HG02623 (cell line): ENCODE results near the gene CD200R1L.

Source experiments
- ATAC-seq: cut with Tn5 transposase; IDR thresholded peaks from one replicate; pipeline ENCODE4 v1.9.1; 2021; ENCODE audit warnings: moderate library complexity; ENCODE audit not compliant: unreplicated experiment

Gene CD200R1L

DNA sequence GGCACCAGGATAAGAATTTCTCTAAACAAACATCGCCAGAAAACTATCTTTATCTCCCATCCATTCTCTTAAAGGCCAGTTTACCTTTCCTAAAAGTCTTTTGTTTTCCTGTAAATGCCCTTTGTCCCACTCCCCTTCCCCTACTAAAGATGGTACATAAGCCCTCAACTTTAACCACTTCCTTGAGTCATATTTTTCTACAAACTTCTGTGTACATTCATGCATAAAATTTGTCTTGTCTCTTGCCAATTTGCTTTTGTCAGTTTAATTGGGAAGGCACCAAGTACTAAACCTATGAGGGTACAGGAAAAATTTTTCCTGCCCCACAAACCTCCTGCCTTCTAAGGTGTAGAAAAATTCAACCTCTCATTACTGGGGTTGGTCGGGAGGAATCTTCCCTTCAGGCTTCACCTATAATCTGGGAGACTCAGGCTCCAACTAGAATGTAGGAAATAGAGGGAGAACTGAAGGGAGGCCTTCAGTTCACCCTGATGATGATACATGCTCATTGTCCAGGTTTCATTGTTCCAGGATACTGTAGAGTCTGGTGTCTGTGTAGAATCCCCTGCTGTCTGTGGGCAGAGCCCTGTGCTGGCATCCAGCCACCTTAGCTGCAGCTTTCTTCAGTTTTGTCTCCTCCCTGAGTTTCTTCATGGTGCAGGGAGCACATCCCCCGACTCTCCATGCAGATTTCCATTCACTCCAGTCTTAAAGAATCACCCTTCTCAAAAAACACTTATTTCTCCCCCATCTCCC is 53.2 kb downstream of the CD200R1L start:
- no peak for ATAC-seq

DNA sequence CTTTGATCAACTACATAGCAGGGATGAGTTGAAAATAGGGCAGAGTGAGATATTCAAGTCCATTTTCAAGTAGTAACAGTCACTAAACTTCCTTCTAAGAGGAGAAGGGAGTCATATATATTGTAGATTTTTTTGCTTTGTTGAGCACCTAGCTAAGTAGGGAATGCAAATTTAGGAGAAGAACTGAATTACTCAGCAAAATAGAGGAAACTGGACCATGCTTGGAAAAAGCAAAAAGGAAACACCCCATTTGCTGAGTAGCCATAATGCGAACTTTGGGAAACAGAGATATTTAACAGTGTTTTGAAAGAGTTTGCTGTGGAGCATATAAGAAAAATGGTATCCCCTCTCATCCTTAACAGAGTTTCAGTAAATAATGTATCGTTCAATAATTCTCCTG is 54.9 kb downstream of the CD200R1L start:
- no peak for ATAC-seq

DNA sequence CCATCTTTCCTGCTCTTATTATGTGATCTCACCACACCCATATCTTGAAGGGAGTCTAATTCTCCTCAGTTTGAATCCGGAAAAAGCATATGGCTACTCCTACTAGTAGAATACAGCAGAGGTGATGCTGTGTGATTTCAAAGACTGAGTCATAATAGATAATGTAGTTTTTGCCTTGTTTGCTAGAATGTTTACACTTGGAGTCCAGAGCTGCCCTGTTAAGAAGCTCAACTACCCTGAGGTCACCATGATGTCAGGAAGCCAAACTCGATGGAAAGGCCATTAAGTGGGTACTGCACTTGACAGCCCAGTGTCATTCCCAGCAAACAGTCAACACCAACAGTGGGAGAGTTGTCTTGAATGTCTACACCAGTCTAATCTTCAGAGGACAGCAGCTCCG is 56.9 kb downstream of the CD200R1L start:
- no peak for ATAC-seq

DNA sequence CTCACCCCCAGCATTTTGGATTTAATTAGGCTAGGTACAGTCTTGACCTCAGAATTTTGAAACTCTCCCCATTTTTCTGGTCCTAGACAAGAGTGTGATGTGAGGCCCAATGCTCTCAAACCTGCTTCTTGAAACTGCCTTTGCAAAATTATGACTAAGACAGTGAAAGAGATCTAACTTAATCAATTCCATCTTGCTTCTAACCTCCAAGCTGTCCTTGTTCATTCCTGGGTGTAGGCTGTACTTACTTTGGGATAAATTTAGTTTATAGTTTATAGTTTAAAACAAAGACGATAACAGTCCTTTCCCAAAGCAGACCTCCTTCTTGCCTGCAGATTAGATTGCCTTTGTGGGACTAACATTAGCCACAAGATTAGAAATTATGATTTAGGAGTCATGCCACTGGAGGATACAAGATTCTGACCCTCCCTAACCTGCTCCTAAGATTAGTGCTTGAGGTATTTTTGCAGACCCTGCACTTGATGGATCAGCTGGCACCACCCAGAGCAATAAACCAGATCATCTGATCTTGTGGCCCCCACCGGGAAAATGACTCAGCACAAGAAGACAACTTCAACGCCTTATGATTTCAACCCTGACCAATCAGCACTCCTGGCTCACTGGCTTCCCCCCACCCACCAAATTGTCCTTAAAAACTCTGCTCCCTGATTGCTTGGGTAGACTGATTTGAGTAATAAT is 59.6 kb downstream of the CD200R1L start:
- no peak for ATAC-seq

DNA sequence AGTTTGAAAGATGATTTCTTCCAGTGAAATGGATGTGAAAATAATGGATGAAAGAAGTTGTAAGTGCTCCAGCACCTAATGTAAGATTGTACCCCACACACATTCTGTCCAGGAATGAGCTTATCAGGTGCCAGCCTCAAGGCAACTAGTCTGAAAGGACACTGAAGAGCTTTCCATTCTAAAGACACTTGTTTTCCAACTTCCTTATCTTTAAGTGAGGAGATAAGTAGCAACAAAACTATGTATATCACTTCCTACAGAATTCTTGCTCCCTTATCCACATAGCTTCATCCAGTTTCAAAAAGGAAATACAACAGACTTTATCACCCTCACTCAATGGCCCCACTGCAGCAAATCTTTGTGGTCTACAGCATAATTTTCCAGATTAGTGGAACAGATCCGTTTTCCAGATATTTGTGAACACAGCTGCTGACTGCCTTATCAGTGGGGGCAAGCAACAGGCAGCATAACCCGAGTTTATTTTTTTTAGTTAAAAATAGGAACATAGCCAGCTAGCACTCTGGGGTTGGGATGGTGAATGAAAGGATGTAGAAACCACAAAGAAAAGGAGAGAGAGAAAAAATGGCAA is 60.6 kb downstream of the CD200R1L start:
- no peak for ATAC-seq

DNA sequence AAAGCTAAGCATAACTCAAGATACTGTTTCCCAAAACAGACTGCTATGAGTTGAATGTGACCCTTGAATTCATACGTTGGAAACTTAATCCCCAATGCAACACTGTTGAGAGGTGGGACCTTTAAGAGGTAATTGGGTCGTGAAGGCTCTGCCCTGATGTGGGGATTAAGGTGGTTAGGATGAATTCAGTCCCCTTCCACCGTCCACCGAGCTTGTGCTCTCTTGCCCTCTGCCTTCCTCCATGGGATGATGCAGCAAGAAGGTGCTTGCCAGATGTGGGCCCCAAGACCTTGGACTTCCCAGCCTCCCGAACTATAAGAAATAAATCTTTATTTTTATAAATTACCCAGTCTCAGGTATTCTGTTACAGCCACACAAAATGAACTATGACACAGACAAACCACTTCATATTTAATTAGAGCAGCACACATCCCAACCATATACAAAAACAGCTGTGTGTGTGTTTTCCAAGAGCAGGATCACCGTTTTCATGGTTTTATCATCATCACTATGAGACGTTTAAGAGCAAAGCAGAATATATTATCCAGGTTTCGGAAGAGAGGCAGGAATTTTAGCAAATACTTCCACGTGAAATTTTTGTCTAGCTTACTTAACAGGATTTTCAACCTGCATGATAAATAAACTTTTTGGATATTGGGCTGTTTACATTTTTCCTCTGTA is 61.2 kb downstream of the CD200R1L start:
- no peak for ATAC-seq

DNA sequence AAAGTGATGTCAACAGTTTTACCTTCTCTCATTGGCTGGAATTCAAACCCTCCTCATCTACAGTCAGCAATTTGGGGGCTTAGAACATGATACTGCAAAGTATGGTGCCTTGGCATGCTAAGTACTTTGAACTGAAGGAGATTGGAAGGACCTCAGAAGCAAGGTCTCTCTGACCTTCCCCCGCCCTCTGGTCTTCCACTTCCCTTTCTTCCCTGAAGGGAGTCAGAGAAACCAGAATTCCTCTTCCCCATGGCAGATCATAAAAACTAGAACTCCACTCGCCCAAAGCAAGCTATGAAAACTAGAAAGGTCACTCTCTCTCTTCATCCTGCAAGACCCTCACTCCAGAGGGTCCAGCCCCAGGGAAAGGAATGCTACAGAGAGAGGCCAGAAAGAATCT is 64.2 kb downstream of the CD200R1L start:
- ATAC-seq: no peak

DNA sequence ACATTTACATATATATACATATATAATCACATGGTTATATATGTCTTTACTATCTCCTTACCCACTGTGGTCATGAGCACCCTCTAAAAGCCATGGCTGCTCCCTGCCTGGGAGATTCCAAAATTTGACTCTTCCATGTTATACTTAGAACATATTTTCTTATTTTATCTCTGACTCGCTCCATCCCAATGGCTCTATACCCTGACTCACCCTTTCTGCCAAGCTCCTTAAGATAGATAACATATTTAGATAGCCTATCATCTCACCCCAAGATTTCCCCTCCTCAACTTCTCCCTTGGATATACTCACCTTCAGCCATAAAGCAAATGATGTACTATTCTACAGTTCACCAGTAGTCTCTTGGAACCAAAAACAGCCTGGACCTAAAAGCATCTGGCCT is 65.1 kb downstream of the CD200R1L start:
- no peak for ATAC-seq

DNA sequence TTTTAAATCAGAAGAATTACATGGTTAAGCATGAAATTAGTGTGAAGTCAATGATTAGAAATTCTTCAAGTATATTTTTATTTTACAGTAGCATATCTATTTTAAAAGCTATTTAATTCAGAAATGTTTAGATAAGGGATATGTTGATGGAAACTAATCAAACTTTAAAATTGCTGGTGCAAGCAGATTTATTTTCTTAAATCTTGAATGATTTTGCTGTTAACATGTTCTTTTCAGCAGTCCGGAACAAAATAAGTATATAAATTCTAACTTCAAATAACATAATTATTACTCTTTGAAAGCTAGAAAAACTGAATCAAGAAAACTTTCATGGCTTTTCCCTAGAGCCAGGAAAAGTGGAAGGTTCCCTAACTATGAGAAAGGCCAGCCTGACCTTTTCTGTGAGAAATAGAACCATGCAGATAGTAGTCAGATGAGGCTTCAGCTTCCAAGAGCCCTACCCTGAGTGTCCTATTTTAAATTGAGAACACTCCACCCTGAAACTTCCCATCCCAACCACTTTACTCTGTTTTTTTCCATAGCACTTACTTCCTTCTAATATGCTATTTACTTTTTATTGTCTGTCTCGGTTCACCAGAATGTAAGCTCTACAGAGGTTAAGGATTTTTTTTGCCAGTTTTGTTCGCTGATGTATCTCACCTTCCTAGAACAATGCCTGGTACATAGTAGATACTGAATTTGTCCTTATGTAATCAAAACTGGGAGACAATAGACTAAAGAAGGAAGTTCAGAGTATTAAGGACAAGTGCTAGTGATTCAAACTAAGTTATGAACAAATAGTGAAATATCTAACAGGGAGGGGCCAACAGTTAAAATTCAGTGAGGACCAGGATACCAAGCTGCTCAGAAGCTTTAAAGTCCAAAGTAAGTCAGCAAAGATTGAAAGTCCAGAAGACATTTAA is 66.8 kb downstream of the CD200R1L start:
- ATAC-seq: no peak

DNA sequence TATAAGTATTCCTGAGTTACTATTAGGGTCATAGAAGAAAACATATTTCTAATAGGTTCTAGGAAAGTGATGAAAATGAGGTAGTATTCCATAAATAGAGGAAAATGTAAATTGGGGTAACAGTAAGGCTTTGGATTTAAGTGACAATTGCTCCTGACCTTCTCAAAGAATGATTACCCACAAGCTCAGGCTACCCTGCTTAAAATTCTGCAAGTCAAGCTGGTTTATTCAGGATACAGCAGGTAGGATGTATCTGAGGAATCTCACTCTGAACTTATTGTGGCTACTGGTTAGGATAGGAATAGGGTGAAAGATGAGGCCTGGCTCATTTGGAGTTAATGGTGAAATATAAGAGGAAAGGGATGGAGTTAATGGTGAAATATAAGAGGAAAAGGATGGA is 67.7 kb downstream of the CD200R1L start:
- ATAC-seq: no peak

DNA sequence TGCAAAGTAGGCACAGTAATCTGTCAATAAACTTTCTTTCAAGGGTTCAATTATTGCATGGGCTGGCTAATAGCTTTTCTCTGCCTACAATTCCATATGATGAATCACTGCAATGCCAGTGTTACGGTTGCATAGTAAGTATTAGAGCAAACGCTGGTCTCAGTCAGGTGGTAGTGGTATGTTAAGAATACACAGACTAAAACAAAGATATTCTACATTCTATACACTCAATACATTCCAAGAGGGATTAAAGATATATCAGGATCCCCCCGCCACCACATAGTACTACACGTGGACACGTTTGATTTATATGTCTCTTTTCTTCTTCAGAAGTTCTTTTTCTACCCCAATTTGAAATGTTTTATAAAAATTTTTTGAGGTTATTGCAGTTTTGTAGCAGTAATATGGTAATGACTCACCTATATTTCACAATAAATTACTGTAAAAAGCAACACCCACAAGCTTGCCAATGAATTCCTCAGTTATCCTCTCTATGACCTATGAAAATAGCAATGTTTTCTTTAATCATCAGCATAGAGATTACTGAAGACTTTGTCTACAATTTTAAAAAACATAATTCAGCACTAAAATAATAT is 68.2 kb downstream of the CD200R1L start:
- ATAC-seq: no peak

DNA sequence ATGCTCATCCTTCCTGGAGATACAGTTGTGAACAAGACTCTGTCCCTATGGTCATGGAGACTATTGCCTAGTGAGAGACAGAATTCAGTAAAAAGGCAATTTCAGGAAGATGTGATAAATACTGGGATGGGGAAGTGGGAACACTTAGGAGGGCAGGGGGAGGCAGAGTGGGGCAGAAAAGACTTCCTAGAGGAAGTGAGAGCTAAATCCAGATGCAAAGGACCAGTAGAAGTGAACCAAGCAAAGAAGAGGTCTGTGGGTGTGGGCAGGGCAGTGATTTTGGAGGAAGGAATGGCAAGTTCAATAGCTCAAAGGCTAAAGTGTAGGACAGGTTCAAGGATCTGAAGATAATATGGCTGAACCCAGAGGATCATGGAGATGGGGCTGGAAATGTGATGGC is 68.9 kb downstream of the CD200R1L start:
- no peak for ATAC-seq

DNA sequence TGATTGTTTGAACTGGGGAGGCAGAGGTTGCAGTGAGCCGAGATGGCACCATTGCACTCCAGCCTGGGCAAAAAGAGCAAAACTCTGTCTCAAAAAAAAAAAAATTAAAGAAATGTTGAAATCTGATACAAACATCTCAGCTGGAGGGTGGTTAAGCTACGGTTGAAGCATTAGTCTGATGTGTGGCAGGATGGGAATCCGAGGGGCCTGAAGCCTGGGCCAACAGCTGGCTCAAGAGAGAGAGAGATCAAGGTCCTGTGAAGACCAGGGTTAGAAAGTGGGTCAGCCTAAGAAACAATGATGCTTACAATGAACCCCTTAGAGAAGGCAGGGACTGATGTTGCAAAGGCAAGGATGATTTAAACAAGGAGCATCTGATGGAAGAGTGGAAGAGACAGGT is 69.8 kb downstream of the CD200R1L start:
- no peak for ATAC-seq

DNA sequence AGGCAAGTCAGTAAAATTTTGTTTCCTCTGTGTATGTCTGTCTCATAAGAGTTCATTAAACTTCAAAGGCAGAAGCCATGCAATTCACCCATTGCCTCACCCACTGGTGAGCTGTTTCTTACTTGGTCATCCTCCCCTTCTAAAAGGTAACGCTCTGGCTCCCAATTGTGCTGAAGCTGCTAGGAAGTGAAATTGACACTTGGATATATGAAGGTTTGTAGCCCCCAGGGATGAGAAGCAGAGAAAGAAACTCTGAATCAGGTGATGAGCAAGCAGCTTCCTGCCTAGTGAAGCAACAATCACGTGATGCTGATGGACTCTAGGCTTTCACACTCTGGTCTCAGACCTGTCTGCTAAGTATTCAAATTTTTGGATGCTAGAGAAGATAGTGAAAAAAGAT is 70.7 kb downstream of the CD200R1L start:
- no peak for ATAC-seq

DNA sequence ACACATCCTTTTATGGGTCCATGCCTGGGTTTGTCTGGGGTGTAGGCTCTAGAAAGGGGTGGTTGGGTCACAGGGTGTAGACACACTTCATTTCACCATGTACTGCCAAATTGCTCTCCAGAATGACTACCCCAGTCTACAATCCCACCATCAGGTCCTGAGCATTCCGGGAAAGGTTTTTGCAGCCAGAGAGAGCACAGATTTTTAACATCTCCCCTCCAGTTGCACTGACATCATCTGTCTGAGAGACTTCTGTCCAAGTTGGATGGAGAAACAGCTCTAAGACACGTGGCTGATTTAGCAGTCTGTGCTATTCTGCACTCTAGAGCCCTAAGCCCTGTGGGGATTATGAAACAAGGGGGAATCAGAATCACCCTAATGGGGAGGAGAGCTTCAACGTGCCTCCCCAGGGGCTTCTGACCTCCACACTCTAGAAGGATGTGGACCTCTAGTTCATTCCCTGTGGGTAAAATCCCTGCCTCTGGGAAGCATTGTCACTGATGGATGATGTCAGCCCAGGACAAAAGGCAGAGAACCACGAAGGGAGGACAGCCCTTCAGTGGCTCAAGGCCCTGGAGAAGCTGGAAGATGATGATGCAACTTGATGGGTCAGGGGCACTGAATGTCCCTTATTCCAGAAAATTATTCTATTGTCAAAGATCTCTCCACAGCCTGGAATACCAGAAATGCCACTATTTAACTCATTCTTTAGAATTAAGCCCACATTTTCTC is 71.5 kb downstream of the CD200R1L start:
- no peak for ATAC-seq

DNA sequence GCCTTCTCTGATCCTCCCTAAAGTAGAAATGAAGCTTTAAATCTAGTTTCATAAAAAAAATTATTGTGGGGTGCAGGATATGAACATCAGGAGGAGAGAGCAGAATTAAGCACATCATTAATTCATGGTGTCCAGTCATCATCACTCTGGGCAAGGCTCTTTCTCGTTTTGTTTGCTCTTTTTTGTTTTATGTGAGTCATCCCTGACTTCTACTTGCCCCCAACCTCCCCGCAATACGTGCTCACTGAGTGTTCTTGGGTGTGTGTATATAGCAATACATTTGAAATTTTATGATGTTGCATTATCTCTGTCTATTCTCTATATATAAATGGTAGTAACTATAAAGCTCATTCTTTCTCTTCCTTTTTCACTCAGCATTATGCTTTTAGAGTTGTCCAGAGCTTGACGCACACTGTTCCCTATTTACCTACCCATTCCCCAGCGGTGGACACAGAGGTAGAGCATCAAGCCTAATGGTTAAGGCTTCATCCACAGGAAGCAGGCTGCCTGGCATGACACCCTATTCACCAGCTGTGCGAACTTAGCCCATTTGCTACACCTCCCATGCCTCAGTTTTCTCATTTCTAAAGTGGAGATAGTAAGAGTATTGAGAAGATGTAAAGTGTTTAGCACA is 72.3 kb downstream of the CD200R1L start:
- ATAC-seq: no peak

DNA sequence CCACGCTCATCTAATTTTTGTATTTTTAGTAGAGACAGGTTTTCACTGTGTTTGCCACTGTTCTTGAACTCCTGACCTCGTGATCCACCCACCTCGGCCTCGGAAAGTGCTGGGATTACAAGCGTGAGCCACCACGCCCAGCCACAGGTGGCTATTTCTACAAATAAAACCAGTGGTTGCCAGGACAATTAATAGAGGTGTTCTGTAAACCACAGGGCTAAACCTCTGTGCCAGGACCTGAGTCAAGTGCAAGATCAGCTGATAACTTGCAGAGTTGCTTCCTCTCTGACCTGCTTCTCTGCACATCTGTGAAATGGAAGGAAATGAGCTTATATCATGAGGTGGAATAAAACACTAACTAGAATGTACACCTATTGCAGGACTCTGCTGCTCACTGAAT is 72.8 kb downstream of the CD200R1L start:
- no peak for ATAC-seq

DNA sequence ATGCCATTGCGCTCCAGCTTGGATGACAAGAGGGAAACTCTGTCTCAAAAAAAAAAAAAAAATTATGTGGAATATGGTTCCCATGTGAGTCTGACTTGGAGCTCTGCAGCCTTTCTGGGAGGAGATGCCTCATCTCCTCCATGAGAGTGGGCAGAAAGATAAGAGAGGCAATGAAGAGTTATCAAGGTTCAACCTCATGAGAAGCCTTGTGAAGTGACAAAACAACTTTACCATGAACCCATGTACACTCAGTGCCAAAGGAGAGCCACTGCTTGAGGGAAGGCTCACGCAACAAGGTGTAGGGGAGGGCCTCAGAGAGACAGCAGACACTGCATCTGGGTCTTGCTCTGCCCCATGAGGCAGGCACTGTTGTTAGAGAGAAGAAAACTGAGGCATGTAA is 75.7 kb downstream of the CD200R1L start:
- ATAC-seq: no peak

DNA sequence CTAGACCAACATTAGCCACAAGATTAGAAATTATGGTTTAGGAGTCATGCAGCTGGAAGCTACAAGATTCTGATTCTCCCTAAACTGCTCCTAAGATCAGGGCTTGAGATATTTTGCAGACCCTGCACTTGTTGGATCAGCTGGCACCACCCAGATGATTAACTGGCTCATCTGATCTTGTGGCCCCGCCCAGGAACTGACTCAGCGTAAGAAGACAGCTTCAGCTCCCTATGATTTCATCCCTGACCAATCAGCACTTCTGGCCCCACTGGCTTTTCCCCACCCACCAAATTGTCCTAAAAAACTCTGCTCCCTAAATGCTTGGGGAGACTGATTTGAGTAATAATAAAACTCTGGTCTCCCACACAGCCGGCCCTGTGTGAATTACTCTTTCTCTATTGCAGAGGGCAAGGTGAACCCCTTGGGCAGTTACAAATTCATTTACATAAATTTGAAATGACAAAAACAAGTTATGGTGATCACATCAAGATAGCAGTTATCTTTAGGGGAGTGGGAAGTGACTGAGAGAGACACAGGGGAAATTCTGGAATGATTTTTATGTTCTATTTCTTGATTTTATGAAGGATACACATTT is 76.5 kb downstream of the CD200R1L start:
- ATAC-seq: no peak
